Transverse colon (tissue), 4 donors: ENCODE results near the gene RBM8A. TPM values are rescaled to one million over a fixed set of nuclear protein-coding genes. Genes with fewer than 3 reads are reported as not detected.

Source experiments
- DNase-seq: peaks from one replicate; pipeline ENCODE4 v3.0.0-alpha.2; 2019
- H3K27ac ChIP-seq, 4 donors: fragments of 200-600 bp; sonication (generic); 2 replicates each; pipeline ENCODE4 v1.5.1; 2016 to 2018; ENCODE audit warnings: inconsistent platforms in 4 of 4
- H3K27me3 ChIP-seq: fragments of 200-600 bp; sonication (generic); 2 replicates; pipeline ENCODE4 v1.5.1; 2017; ENCODE audit warnings: inconsistent platforms
- H3K36me3 ChIP-seq, 4 donors: fragments of 200-600 bp; sonication (generic); 2 replicates each; pipeline ENCODE4 v1.5.1; 2017 to 2019; ENCODE audit warnings: inconsistent platforms in 4 of 4
- H3K4me1 ChIP-seq, 4 donors: fragments of 200-600 bp; sonication (generic); 2 replicates each; pipeline ENCODE4 v1.5.1; 2017 to 2020; ENCODE audit warnings: inconsistent platforms in 4 of 4
- H3K4me3 ChIP-seq, 4 donors: fragments of 200-600 bp; sonication (generic); 1 replicate in 1 of 4; 2 replicates in 3 of 4; pipeline versions ENCODE4 v1.5.1 to v1.6.1; 2017 to 2019; ENCODE audit warnings: inconsistent platforms in 4 of 4
- H3K9me3 ChIP-seq, 2 donors: fragments of 200-600 bp; sonication (generic); 2 replicates each; pipeline ENCODE4 v1.5.1; 2017 to 2019; ENCODE audit warnings: inconsistent platforms in 2 of 2
- EP300 ChIP-seq: sonication (generic); formaldehyde crosslinking; IDR thresholded peaks from one replicate; pipeline ENCODE4 v1.6.1; 2017; ENCODE audit warnings: antibody characterized with exemption, low read depth
- POLR2A ChIP-seq: fragments of 450-650 bp; IDR thresholded peaks from one replicate; pipeline ENCODE4 v1.6.1; 2016; ENCODE audit warnings: antibody characterized with exemption, mild to moderate bottlenecking, moderate library complexity
- POLR2AphosphoS5 ChIP-seq, 3 donors: sonication (generic); formaldehyde crosslinking; IDR thresholded peaks; one replicate each; pipeline ENCODE4 v1.6.1; 2016; ENCODE audit warnings: antibody characterized with exemption in 3 of 3
- WGBS, 2 donors: methylation state at CpG; one replicate each; pipeline ENCODE4 v1.1.5; 2018; ENCODE audit warnings: low coverage in 1 of 2; 5-methylcytosine and 5-hydroxymethylcytosine counted together
- in situ Hi-C, 4 donors: fragments of 200-750 bp; cut with MboI; loops; one replicate each; pipeline versions ENCODE4 v1.15.0 to v1.15.1; 2017; ENCODE audit warnings: low sequenced_read_pairs in 3 of 4, low pct_ligation_motif_present in 1 of 4, low pct_unique_long_range_greater_than_20kb in 1 of 4
- intact Hi-C: fragments of 100-400 bp; cut with DNase I; formaldehyde crosslinking; loops from one replicate; pipeline ENCODE4 v1.15.1; 2023; ENCODE audit warnings: low total_unique reads
- total RNA-seq, 4 donors: library from RNA; depleted of rRNA; stranded (reverse); fragments of >200 nt; gene quantifications; one replicate each; pipeline ENCODE4 v1.1.0, GENCODE V29; 2016
- TF ChIP-seq, protein P1 (sequence below), 5 experiments: fragments of 200-600 bp in 3 of 5; fragments of 450-650 bp in 2 of 5; sonication (generic) in 3 of 5; IDR thresholded peaks; 1 replicate in 2 of 5; 2 replicates in 3 of 5; pipeline ENCODE4 v1.5.1; 2016 to 2017; ENCODE audit warnings: antibody characterized with exemption in 5 of 5, inconsistent platforms in 3 of 5, mild to moderate bottlenecking in 2 of 5, moderate library complexity in 1 of 5

RBM8A gene
- total RNA-seq, 4 donors from 2014 or later, result 23.6 to 122 (median 99.1) TPM

DNA sequence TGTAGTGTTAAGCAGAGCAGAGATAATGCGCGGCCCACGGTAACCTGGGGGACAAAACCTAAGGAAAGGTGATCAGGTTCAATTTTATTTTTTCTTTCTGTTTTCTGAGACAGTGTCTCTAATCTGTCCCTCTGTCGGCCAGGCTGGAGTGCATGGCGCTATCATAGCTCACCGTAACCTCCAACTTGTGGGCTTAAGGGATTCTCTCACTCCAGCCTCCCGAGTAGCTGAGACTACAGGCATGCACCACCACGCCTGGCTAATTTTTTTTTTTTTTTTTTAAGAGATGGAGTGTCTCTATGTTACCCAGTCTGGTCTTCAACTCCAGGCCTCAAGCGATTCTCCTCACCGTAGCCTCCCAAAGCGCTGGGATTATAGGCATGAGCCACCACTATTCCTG lies 40.9 kb downstream of the RBM8A start:
- no peaks in the 10 kb centered on the region for H3K36me3 ChIP-seq
- H3K4me1 ChIP-seq, result peaks cover 3 to 19% (median 12%) of the 10 kb centered on the region in 4 donors
- peak overlapping the region in 1 of 4 donors; percentile 35 for H3K27ac ChIP-seq
- 32 to 51% methylated on average over 10 to 11 of the region's 11 CpGs for WGBS, 2 donors
- DNase-seq, result no peak
- H3K9me3 ChIP-seq, result no peaks in the 10 kb centered on the region
- H3K27me3 ChIP-seq, result peaks cover 25% of the 10 kb centered on the region
- intact Hi-C loops, result loop anchor here (5.0 kb wide), 1 partner anchor 126 kb away; no protein-coding TSS in a partner anchor
- TF ChIP-seq POLR2AphosphoS5 (IDR thresholded peaks at IDR 0.05), result no peak
- TF ChIP-seq, protein P1, sequence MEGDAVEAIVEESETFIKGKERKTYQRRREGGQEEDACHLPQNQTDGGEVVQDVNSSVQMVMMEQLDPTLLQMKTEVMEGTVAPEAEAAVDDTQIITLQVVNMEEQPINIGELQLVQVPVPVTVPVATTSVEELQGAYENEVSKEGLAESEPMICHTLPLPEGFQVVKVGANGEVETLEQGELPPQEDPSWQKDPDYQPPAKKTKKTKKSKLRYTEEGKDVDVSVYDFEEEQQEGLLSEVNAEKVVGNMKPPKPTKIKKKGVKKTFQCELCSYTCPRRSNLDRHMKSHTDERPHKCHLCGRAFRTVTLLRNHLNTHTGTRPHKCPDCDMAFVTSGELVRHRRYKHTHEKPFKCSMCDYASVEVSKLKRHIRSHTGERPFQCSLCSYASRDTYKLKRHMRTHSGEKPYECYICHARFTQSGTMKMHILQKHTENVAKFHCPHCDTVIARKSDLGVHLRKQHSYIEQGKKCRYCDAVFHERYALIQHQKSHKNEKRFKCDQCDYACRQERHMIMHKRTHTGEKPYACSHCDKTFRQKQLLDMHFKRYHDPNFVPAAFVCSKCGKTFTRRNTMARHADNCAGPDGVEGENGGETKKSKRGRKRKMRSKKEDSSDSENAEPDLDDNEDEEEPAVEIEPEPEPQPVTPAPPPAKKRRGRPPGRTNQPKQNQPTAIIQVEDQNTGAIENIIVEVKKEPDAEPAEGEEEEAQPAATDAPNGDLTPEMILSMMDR (IDR thresholded peaks at IDR 0.05), result no peak
- TF ChIP-seq POLR2A, result no peak
- no peak for TF ChIP-seq EP300
- in situ Hi-C loops, result loop anchor here in 1 of 4 donors (25.0 kb wide), 1 partner anchor 126 kb away; the partner anchor contains the start of gene HJV
- peak overlapping the region; percentile 27 to 82 (median 50) for H3K4me3 ChIP-seq

DNA sequence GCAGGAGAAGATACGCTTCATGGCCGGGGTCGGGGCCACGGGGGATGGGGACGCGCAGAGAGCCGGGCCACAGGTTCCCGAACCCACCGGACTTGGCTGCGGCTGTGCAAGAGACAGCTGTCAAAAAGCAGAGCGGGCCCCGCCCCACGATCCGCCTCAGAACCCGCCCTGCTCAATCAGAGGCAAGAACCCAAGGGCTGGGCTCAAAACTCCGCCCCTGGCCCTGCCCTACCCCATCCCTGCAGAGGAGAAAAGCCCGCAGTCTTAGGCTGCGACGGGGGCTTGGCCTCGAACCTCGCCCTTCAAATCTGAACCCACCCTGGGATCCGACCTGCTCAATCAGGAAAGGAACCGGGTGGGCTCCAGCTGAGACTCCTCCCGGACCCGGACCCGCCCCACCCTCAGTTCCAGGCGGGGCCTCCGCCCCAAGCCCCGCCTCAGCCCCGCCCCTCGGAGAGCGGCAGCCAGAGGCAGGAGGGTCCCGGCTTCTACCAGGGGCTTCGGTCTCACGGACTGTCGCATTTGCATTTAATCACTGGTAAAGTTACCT lies 41.5 kb downstream of the RBM8A start, which contains the start of gene ANKRD35:
Gene ANKRD35 (minus strand): TSS at position 129 of the 550 bp plus-strand sequence. CDS start 108 bp downstream, at position 21.
- TF ChIP-seq EP300 (no peak), POLR2A (no peak), POLR2AphosphoS5 (IDR thresholded peaks at IDR 0.05) (no peak)
- TF ChIP-seq, protein P1 (IDR thresholded peaks at IDR 0.05), result no peak
- in situ Hi-C loops, result loop anchor here in 1 of 4 donors (25.0 kb wide), 1 partner anchor 126 kb away; the partner anchor contains the start of gene HJV
- 1% methylated on average over 23 of the region's 36 CpGs; no CpG with 5 or more reads in 1 of the 2 donors for WGBS, 2 donors
- H3K27ac ChIP-seq, result peak within 1 kb of the TSS in 1 of 4 donors; percentile 35
- no peaks in the 10 kb centered on the region for H3K36me3 ChIP-seq
- peak within 1 kb of the TSS; percentile 27 to 82 (median 50) for H3K4me3 ChIP-seq
- peaks cover 25% of the 10 kb centered on the region for H3K27me3 ChIP-seq
- H3K4me1 ChIP-seq, result peaks cover 0 to 14% (median 8%) of the 10 kb centered on the region in 4 donors
- no peaks in the 10 kb centered on the region for H3K9me3 ChIP-seq
- intact Hi-C loops, result loop anchor here (5.0 kb wide), 1 partner anchor 126 kb away; no protein-coding TSS in a partner anchor
- DNase-seq, result peak; percentile 87

DNA sequence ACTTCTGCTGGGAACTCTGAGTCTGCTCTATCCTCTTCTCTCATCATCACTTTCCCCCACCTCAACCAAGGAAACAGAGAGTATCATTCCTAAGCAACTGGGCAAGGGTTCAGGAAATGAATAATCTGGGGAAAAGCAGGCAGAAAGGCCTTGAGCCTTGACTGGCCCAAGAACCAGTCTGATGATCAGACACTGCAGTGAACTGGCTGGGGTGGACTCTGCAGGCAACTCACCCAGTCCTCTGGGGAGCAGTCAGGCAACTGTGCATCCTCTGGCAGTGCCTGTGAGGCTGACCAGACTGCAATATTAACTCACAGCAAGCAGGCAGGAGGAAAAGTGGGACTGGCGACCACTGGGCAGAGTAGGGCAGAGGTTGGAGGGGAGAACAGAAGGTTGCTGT lies 42.6 kb downstream of the RBM8A start:
- peaks cover 0 to 12% (median 7%) of the 10 kb centered on the region in 4 donors for H3K4me1 ChIP-seq
- TF ChIP-seq EP300 (no peak), POLR2A (no peak), POLR2AphosphoS5 (IDR thresholded peaks at IDR 0.05) (no peak)
- TF ChIP-seq, protein P1 (IDR thresholded peaks at IDR 0.05), result no peak
- no peaks in the 10 kb centered on the region for H3K9me3 ChIP-seq
- WGBS, 2 donors, result 72% methylated on average over 1 of the region's 1 CpG; no CpG with 5 or more reads in 1 of the 2 donors
- H3K27ac ChIP-seq, result no peak overlapping the region
- H3K27me3 ChIP-seq, result peaks cover 25% of the 10 kb centered on the region
- H3K4me3 ChIP-seq, result no peak overlapping the region
- intact Hi-C loops (loop anchor here (5.0 kb wide), 1 partner anchor 128 kb away; no protein-coding TSS in a partner anchor), in situ Hi-C loops (loop anchor here in 1 of 4 donors (25.0 kb wide), 1 partner anchor 128 kb away; the partner anchor contains the start of gene HJV)
- H3K36me3 ChIP-seq, result no peaks in the 10 kb centered on the region
- no peak for DNase-seq

DNA sequence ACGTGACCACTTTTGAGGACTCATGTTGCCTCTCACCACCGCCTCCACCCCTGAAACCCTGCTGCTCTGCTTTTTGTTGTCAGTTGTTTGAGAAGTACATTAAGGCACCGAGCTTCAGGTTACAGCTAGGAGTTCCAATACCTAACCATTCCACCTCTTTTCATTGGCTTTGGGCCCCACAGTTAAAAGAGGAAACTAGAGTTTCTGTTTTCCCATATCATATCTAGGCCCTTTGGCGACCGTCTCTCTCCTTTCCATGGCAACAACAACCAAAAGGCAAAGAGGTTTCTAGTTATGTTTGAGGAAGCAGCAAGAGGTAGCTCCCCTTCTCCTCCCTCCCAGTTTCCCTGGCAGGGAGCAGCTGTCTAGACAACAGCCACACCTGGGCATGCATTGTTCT lies 47.5 kb downstream of the RBM8A start:
- in situ Hi-C loops, result loop anchor here in 1 of 4 donors (25.0 kb wide), 1 partner anchor 133 kb away; the partner anchor contains the start of gene HJV
- no peaks in the 10 kb centered on the region for H3K9me3 ChIP-seq
- no peak overlapping the region for H3K4me3 ChIP-seq
- TF ChIP-seq, protein P1 (IDR thresholded peaks at IDR 0.05), result no peak
- no peak for TF ChIP-seq EP300
- TF ChIP-seq POLR2AphosphoS5 (IDR thresholded peaks at IDR 0.05), result no peak
- no peak for TF ChIP-seq POLR2A
- no peak for DNase-seq
- no peaks in the 10 kb centered on the region for H3K36me3 ChIP-seq
- no peak overlapping the region for H3K27ac ChIP-seq
- intact Hi-C loops, result no loop called here
- no peaks in the 10 kb centered on the region for H3K4me1 ChIP-seq
- WGBS, 2 donors, result 53% methylated on average over 5 of the region's 5 CpGs; no CpG with 5 or more reads in 1 of the 2 donors
- peaks cover 17% of the 10 kb centered on the region for H3K27me3 ChIP-seq
